COLO668 (cell line): Measurements from ENCODE around the gene OMP.
"Not testable (repeated sequence)": the region's sequence is repeated elsewhere in the genome, so short reads cannot be mapped to it uniquely, and the experiment has no call there.

Experiments used
- DNase-seq: peaks from one replicate; lab custom pipeline; 2025; ENCODE audit not compliant: unreplicated experiment; lab: John Stamatoyannopoulos, UW

The OMP gene, protein sequence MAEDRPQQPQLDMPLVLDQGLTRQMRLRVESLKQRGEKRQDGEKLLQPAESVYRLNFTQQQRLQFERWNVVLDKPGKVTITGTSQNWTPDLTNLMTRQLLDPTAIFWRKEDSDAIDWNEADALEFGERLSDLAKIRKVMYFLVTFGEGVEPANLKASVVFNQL

DNA sequence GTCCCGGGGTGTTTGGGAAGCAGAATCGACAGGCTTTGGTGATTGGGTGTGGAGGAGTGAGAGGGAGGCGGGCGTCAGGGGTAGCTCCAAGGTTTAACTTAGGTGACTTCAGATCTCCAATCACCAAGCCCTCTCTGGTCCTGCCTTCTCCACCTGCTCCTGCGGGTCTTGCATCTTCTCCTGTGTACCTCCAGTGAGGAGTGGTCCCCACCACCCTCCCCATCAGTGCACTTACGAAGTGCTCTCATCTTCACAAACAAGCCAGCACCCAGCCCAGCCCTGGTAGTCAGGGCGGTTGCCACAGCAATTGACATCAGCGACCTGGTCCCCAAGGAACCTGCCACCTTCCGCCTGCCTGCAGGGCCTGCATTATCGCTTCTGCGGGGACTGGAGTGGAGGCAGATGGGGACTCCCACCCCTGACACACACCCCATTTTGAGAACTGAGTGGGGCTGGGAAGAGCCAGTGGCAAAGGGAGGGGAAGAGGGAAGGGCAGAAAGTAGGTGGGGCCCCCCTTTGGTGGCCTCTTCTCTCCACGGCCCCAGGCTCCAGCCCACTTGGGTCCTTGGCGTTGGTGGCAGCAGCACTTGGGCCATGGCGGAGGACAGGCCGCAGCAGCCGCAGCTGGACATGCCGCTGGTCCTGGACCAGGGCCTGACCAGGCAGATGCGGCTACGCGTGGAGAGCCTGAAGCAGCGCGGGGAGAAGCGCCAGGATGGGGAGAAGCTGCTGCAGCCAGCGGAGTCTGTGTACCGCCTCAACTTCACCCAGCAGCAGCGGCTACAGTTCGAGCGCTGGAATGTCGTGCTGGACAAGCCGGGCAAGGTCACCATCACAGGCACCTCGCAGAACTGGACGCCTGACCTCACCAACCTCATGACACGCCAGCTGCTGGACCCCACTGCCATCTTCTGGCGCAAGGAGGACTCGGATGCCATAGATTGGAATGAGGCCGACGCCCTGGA is at the start of gene OMP:
Gene OMP (plus strand): TSS at position 595 of the 965 bp plus-strand sequence. CDS start 0 bp downstream, at position 595.
- DNase-seq = no peak

DNA sequence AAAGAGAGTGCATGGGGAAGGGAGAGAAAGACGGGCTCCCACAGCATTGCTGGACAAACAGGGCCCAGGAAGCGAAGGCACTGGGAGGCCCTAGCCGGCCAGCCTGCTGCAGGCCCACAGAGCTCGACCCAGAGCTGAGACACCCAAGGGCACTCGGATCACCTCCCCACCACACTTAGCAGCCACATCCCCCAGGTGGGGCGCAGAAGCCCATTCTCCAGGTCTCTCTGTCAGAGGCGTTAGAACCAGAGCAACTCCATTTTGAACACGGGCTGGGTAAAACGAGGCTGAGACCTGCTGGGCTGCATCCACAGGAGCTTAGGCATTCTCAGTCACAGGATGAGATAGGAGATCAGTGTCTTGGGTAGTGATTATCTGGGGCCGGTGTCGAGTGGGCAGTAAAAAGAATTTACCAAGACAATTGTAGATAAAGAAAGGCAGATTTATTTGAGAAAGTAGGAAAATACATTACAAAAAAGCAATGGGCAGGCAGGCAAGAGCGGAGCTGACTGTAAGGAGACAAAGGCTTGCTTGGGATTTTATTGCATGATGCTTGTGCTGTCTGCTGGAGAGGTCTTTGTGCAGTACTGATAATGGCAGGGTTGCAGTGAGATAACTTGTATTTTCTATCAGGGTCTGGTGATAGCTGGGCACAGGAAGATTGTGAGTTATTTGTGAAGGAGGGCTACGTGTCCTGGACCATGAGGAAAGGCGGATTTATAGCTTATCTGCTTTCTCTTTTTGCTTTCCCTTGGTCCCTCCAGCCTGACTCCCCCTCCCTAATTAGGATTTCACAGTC is 49.2 kb upstream of the OMP start:
- DNase-seq = no peak

DNA sequence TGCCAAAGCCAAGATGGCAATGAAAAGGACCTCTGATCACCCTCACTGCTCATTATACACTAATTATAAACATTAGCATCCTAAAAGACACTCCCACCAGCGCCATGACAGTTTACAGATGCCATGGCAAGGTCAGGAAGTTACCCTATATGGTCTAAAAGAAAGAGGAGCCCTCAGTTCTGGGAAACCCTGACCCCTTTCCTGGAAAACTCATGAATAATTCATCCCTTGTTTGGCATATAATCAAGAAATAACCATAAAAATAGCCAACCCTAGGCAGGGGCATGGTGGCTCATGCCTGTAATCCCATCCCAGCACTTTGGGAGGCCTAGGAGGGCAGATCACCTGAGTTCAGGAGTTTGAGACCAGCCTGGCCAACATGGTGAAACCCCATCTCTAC is 48.6 kb upstream of the OMP start:
- DNase-seq = no peak

DNA sequence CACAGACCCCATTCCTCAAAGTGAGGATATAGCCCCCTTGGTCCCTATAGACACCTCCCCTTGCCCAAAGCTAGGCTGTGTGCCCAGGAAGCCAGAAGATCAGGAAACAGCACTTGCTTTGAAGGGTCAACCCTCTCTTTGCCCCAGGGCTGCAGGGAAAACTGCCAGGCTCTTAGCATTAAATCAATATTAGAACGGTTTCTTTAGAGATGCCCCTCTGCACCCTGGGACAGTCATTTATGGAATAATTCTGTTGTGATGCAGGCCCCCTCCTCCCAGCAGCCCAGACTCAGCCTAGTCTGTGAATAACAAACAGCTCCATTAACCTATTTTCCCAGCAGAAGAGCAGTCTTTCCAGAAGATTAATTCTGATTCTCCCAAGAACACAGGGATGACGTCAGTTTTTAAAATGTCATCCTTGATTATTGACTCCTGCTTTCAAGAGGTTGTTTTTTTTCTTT is 47.5 kb upstream of the OMP start:
- DNase-seq = no peak

DNA sequence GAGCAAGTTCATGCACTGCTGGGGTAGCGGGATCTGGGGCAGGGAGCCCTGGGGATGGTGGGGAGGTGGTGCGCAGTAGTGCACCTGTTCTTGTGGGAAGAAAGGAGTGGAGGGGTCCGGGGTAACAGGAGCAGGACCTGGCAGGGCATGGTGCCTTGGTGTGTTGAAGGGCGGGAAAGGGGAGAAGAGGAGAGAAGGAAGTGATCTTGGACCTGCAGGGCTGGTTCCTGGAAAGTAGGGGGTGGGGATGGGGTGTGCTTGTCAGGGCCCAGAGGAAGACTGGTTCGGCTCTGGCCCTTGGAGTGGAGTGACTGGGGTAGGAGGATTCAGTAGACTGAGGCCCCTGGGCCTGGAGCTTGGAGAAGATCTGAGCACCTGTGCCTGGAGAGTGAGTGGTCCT is 46.7 kb upstream of the OMP start:
- no peak for DNase-seq

DNA sequence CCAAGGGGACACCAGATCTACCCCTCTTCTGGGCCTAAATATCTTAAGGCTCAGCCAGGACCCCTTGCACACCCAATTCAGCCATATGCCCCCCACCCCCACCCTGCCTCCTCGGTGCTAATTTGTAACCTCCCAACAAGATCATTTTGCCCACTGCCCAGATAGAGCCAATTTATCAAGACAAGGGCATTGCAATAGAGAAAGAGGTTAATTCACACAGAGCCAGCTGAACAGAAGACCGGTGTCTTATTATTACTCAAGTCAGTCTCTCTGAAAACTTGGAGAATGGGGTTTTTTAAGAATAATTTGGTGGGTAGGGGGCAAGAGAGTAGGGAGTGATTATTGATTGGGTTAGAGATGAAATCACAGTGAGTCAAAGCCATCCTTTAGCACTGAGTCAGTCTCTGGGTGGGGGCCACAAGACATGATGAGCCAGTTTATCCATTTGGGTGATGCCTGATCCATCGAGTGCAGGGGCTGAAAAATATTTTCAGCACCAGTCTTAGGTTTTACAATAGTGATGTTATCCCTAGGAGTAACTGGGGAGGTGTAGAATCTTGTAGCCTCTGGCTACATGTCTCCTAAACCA is 45.7 kb upstream of the OMP start:
- DNase-seq = no peak

DNA sequence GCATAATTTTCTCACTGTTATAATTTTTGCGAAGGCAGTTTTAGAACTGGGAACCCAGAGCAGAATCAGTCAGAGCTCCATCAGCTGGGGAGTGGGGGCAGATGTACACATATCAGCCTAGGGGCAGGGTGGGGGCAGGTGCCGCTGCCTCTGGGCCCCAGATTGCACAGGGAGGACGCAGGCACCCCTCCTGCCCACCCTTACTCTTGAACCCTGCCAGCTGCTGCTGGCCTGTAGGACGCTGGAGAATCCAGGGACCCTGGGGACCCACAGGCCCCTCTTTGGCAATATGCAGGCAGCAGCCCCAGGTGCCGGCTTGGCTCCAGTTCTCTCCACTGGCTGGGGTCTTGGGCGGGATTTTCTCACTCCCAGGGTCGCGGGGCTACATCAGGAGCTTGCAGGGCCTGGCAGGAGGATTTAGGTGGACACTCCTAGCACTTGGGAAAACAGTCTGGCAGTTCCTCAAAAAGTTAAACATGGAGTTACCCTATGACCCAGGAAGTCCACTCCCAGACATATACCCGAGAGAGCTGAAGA is 44.6 kb upstream of the OMP start:
- no peak for DNase-seq

DNA sequence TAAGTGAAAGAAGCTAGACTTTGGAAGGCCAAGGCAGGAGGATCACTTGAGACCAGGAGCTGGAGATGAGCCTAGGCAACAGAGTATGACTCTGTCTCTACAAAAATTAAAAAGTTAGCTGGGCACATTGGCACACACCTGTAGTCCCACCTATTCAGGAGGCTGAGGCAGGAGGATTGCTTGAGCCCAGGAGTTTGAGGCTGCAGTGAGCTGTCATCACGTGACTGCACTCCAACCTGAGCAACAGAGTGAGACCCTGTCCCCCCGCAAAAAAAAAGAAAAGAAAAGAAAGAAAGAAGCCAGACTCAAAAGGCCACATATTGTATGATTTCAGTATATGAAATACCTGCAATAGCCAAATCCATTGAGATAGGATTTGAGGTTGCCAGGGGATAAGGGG is 43.7 kb upstream of the OMP start:
- no peak for DNase-seq

DNA sequence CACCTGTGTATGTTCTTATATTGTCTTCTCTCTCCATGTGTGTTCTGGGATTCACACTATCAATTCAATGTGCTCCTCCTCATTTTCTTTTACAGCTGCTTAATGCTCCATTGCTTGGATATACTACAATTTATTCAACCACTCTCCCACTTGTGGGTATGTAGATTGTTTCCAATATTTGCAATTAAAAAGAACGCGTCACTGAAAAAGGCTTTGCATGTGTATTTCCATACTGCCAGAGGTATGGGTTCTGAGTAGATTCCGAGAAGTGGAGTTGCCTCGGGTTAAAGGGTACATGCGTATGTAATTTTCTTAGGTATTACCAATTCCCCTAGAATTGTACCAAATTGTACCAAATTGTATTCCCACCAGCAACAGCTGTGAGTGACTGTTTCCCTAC is 42.8 kb upstream of the OMP start:
- DNase-seq = no peak

DNA sequence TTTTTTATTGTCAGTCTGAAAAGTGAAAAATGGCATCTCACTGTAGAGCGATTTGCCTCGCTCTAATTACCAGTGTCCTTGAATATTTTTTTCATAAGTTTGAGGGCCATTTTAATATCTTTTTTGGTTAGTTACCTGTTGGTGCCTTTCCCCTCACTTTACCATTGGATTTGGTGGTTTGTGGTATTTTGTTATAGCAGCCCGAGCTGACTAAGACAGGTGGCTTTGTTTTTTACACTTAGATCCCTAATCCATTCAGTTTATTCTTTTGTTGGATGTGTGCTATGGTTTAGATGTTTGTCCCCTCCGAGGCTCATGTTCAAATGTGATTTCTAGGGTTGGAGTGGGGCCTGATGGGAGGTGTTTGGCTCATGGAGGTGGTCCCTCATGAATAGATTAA is 42.4 kb upstream of the OMP start:
- no peak for DNase-seq

DNA sequence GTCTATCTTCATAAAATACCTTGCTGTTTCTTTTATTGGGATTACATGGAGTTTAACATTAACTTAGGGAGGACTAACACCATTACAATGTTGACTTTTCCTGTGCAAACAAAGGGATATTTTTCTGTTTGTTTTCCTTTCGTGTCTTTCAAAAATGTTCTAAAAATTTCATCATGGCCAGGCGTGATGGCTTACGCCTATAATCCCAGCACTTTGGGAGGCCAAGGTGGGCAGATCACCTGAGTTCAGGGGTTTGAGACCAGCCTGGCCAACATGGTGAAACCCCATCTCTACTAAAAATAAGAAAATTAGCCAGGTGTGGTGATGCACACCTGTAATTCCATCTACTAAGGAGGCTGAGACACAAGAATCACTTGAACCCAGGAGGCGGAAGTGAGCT is 41.4 kb upstream of the OMP start:
- DNase-seq = not testable (repeated sequence)

DNA sequence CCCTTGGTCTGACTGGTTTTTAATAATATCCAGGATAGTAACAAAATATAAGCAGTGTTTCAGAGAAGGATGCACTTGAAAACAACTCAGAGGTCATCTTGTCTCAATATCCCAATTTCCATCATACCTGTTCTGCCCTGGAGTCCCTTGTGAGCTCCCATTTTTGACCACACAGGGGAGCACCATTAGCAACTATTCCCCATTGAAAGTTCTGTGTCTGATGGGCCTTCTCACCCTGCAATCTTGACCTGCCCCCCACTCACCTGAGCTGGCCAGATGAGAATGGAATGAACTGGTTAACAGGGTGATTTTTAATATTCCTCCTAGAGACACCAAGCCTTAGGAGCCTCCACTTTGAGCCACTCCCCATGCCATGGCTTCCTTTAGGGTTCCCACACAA is 39.7 kb upstream of the OMP start:
- DNase-seq = no peak

DNA sequence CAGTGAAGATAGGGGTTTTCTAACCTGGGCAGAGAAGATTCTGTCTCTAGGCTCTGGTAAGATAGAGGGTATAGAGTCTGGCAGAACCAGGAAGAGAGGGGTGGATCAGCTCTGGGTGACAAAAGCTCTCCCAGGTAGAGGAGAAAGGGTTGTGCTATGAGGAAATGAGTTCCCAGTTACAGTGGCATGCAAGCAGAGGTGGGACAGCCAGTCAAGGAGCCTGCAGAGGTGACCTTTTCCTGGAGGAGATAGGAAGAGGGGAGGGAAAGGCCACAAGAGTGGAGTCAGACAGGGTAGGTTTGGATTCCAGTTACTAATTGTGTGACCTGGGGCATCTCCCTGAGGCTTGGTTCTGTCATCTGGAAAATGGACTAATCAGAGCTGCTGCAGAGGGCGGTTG is 39.2 kb upstream of the OMP start:
- DNase-seq = no peak

DNA sequence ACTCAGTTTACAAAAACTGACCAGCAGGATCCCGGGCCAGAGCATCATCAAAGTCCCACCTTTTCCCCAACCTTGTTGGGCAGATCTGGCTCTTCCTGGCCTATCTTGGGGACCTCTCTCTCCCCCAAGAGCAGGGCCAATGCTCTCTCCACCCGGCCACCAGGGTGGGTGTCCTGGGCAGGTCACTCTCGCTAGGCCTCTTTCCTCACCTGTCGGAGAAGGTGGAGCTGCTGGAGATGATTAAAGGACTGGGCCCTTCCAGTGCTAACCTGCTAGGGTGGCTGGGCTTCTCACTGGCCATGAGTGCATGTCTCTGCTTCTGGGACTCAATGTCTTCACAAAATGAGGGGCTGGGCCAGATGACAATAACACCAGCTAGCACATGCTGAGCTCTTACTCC is 38.8 kb upstream of the OMP start:
- DNase-seq = no peak

DNA sequence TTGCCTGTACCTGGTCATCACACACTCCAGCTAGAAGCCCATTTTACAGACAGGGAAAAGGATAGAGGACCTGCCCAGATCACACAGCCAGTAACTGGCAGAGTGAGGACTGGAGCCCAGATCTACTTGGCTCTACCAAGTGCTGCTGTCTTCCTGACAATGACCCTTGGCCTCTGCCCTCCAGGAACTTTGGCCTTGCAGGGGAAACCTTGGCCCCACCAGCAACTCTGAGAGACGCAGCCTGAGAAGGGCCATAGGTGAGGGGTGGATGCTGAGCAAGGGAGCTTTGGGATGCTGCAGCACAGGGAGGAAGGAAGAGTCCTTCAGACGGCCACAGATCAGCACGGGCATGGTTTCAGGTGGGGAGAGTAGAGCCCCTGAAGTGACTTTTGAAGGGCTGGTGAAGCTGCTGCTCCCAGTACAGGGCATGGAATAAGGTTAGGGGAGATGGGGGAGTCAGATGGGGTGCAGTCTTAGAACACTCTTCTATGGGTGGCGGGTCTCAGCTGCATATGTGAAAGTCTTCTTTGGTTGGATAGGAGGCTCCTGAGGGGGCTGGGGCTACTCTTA is 37.9 kb upstream of the OMP start:
- DNase-seq = no peak

DNA sequence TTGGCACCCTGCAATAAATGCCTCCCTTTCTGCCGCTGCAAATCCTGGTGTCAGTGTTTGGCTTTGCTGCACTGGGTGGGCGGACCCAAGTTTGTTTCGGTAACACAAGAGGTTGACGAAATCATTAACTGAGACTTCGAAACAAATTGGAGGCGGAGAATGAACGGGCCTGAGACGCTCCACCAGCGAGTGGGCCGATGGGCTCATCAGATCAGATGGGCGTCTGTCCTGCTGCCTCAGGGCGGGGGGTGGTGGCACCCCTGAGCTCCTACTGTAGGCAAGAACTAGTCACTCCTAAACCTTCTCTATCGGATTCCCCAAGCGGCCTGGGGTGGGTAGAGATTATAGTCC is 36.8 kb upstream of the OMP start:
- DNase-seq = no peak

DNA sequence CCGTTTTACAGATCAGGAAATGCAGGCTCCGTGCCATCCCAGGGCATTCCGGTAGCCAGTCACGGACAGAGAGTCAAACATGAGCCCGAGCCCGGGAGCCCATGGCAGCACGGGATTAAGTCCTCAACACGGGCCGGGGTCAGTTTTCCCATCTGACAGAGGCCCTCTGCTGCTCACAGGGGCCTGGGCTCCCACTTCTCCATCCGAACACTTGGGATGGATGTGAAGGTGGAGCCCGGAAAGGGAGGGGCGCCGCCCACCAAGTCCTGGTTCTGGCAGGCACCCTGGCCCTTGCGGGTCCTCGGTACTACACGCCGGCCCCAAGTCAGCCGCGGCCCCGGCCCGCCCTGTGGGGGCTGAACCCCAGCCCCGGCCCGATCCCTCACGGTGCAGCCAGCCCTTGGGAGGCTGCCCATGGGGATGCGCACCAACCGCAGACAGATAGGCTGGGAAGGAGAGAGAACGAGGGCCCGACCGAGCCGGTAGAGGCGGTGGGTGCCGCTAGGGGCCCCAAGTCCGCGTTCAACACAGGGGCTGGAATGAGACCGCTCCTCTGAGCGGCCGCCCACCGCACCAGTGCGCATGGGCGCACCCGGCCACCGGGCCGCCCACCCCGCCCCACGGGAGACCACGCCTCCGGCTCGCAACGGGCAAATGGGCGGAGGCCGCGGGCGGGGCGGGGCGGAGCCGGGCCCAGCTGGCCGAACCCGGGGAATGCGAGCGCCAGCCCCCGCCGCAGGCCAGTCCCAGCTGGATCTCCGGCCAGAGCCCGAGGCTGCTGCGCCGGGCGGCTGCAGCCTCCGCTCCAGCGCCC is 36.2 kb upstream of the OMP start, which contains the start of gene CAPN5:
Gene CAPN5 (plus strand): TSS at position 743 of the 814 bp plus-strand sequence. CDS start 17,916 bp downstream, outside the sequence.
- DNase-seq = peak; percentile 89

DNA sequence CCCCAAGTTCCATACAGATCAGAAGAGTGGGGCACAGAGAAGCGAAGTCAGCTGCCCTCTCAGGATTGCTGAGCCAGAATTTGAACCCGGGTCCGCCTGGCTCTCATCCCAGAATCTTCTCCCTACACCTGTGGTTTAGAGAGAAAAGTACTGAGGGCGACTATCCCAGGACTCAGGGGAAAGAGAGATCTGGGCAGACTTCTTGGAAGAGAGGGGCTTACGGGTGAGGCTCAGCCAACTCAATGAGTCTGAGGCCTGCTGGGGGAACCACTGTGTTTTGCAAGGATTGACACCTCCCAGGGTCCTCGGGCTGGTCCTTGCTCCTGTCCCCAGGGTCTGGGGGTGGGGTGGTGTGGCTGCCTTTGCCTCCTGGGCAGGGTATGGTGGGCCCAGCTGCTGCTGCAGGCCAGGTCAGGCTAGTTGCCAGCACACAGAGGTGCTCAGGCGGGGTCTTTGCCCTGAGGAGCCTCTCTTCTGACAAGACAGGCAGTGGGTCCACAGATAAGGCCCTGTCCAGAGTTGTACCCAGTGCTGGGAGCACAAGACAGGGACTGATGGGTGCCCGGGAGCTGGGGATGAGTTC is 34.7 kb upstream of the OMP start:
- DNase-seq = no peak
